NB4 (cell line): ENCODE results near the gene CCR5.

Experiments used
- MYC ChIP-seq: IDR thresholded peaks from 2 replicates; pipeline ENCODE4 v1.6.1; 2011; ENCODE audit warnings: low read depth, low read length
- POLR2A ChIP-seq: IDR thresholded peaks from 2 replicates; pipeline ENCODE4 v1.6.1; 2011; ENCODE audit warnings: mild to moderate bottlenecking; ENCODE audit not compliant: insufficient read length; ENCODE audit errors: extremely low read depth
- TF ChIP-seq, protein P1 (sequence below): IDR thresholded peaks from one replicate; pipeline ENCODE4 v1.5.1; 2012; ENCODE audit warnings: low read depth, low read length

DNA sequence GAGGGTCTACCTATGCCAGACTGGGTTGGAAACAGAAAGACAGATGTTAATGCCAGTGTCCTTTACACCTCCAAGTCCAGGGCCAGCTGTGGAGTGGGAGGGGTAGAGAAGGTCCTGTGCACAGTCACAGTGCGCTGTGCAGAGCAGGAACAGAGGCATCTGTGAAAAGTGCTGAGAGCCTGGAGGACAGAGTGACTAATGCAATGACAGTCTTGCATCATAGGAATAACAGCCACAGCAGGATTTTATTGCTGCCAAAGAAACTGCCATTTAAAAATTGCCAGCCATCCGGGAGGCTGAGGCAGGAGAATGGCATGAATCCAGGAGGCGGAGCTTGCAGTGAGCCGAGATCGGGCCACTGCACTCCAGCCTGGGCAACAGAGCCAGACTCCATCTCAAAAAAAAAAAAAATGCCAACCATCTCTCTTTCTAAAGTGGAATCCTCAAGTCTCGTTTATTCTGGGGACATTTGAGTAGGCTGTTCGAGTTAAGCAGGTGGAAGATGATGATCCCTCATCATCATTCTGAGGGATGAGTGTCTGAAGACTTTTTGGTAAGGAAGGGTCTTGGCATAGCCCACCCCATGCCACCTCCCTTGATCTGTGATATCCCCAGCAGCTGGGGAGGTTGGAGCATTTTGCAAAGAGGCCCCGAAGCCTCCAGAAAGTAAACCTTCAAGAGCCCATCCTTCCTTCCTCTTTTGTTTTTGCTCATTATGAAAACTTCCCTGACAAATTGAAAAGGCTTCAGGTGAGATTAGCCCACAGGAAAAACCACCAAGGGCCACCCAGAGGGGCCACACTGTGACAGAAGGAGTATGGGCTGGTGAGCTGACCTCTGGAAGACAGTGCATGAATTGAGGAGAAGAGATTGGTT is 9.1 kb upstream of the CCR5 start:
- TF ChIP-seq POLR2A (no peak), MYC (peak; percentile 58)
- TF ChIP-seq, protein P1, sequence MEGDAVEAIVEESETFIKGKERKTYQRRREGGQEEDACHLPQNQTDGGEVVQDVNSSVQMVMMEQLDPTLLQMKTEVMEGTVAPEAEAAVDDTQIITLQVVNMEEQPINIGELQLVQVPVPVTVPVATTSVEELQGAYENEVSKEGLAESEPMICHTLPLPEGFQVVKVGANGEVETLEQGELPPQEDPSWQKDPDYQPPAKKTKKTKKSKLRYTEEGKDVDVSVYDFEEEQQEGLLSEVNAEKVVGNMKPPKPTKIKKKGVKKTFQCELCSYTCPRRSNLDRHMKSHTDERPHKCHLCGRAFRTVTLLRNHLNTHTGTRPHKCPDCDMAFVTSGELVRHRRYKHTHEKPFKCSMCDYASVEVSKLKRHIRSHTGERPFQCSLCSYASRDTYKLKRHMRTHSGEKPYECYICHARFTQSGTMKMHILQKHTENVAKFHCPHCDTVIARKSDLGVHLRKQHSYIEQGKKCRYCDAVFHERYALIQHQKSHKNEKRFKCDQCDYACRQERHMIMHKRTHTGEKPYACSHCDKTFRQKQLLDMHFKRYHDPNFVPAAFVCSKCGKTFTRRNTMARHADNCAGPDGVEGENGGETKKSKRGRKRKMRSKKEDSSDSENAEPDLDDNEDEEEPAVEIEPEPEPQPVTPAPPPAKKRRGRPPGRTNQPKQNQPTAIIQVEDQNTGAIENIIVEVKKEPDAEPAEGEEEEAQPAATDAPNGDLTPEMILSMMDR: no peak
